Activated CD8-positive, alpha-beta memory T cell treated with anti-CD3 and anti-CD28 coated beads, Interleukin-2, amount 50 U/mL, for 4 hours (primary cell): ENCODE measurements around the gene KRR1.
"Not testable (repeated sequence)": the region's sequence is repeated elsewhere in the genome, so short reads cannot be mapped to it uniquely, and the experiment has no call there.

Experiments used
- DNase-seq: peaks from one replicate; pipeline ENCODE4 v3.0.0-alpha.2; 2020

The KRR1 gene

GRCh38 chr12:75471902-75472890 is 39.2 kb downstream of the KRR1 start:
- DNase-seq = no peak

GRCh38 chr12:75460204-75460603 is 51.2 kb downstream of the KRR1 start:
- no peak for DNase-seq

- DNase-seq = no peak
Measured at GRCh38 chr12:75459755-75460154, 51.7 kb downstream of the KRR1 start.

GRCh38 chr12:75457866-75458265 is 53.5 kb downstream of the KRR1 start:
- DNase-seq = not testable (repeated sequence)

DNA sequence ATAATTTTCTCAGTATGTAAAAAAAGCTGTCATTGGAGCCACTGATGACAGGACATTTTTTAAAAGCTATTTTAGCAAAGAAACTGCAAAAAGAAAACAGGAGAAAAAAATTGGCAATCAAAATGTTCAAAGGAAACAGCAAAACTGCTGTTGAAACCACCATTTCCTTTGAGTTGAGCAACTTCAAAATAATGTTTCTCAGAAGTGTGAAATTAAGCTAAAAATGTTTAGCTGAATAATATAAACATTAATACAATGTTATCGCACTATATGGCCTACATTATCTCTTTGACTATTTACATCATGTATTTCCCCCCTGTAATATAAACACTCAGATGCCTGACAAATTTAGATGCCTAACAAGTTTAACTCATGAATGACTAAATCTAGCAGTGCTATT is 54.2 kb downstream of the KRR1 start:
- DNase-seq = no peak

- DNase-seq = no peak
Measured at GRCh38 chr12:75455839-75456238, 55.6 kb downstream of the KRR1 start.

DNA sequence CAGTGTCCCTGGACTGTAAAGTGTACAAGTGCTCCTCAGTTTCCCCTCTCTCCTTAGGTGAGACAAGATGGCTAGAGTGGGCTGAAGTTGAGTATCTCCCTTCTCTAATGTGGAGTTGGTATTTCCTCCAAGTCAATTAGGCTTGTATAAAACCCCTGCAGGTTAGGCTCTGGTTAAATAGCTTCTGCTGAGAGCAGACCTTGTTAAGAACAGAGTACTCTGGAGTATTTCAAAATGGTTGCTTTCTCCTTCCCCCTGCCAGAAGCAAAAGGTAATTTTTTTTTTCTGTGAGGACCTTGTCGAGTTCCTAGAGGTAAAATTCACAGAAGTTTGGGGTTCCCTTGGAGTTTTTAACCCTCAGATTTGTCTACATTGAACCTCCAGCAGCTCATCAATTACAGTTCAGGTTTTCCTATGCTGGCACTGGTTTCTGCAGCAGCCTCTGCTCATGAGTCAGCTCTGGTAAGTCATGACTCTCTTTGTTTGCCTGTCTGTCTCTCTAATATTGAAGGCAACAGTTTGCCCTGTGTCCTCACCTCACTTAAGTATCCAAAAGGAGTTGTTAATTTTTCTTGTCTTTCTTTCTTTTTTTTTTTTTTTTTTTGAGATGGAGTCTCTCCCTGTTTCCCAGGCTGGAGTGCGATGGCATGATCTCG is 58.6 kb downstream of the KRR1 start:
- DNase-seq = no peak

GRCh38 chr12:75447691-75448393 is 63.6 kb downstream of the KRR1 start:
- DNase-seq = no peak

GRCh38 chr12:75446857-75447256 is 64.6 kb downstream of the KRR1 start:
- DNase-seq = no peak

- not testable (repeated sequence) for DNase-seq
Measured at GRCh38 chr12:75445137-75445507, 66.3 kb downstream of the KRR1 start.

- DNase-seq = no peak
Measured at GRCh38 chr12:75444429-75445136, 66.8 kb downstream of the KRR1 start.

GRCh38 chr12:75443709-75444108 is 67.7 kb downstream of the KRR1 start:
- DNase-seq = no peak

GRCh38 chr12:75442454-75442853 is 69.0 kb downstream of the KRR1 start:
- DNase-seq = not testable (repeated sequence)

DNA sequence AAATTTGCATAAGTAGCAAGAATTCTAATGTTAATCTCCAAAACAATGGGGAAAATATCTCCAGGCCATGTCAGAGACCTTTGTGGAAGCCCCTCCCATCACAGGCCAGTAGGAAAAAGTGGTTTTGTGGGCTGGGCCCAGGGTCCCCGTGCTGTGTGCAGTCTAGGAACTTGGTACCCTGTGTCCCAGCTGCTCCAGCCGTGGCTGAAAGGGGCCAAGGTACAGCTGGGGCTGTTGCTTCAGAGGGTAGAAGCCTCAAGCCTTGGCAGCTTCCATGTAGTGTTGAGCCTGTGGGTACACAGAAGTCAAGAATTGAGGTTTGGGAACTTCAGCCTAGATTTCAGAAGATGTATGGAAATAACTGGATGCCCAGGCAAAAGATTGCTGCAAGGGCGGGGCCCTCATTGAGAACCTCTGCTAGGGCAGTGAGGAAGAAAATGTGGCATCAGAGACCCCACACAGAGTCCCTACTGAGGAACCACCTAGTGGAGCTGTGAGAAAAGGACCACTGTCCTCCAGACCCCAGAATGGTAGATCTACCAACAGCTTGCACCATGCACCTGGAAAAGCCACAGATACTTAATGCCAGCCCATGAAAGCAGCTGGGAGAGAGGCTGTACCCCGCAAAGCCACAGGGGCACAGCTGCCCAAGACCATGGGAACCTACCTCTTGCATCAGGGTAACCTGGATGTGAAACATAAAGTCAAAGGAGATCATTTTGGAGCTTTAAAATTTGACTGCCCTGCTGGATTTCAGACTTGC is 69.5 kb downstream of the KRR1 start:
- DNase-seq = not testable (repeated sequence)
